H1 (cell line): ENCODE measurements around the gene CHD9NB. TPM values are rescaled to one million over a fixed set of nuclear protein-coding genes. Genes with fewer than 3 reads are reported as not detected.

Experiments
- CTCF ChIA-PET: fragments of 300-600 bp; sonication (Branson Sonifier 250); formaldehyde crosslinking; loops from one replicate; lab custom pipeline; 2021; ENCODE audit not compliant: partially characterized antibody; lab: Charles Lee
- POLR2A ChIA-PET: fragments of 300-600 bp; sonication (Branson Sonifier 250); formaldehyde crosslinking; loops from one replicate; lab custom pipeline; 2021; ENCODE audit warnings: inconsistent platforms; ENCODE audit not compliant: partially characterized antibody; lab: Charles Lee
- DNase-seq, 2 experiments: peaks; one replicate each; pipeline versions ENCODE4 v3.0.0 to v3.0.0-alpha.2; 2010 to 2022; ENCODE audit warnings: low spot score in 2 of 2, low read depth in 1 of 2, mixed read lengths in 1 of 2
- FAIRE-seq: peaks from 2 replicates; lab custom pipeline; 2011; peaks lifted over from hg19 to GRCh38; lab: Jason Lieb, UNC
- H2AFZ ChIP-seq: 2 replicates; pipeline ENCODE4 v1.8.1; 2012; ENCODE audit warnings: low read length, inconsistent platforms
- H2AK5ac ChIP-seq: 2 replicates; pipeline ENCODE4 v1.6.1; 2013; ENCODE audit warnings: low read depth, low read length
- H2BK120ac ChIP-seq: replicated peaks from 2 replicates; pipeline ENCODE3; 2013; ENCODE audit warnings: low read depth, low read length, inconsistent platforms
- H2BK12ac ChIP-seq: 2 replicates; pipeline ENCODE4 v1.6.1; 2013; ENCODE audit warnings: low read depth, low read length
- H2BK15ac ChIP-seq: 2 replicates; pipeline ENCODE4 v1.6.1; 2013; ENCODE audit warnings: low read length
- H2BK20ac ChIP-seq: 2 replicates; pipeline ENCODE4 v1.6.1; 2013; ENCODE audit warnings: low read length
- H2BK5ac ChIP-seq: 2 replicates; pipeline ENCODE4 v1.6.1; 2013; ENCODE audit warnings: low read depth, low read length
- H3K14ac ChIP-seq: 2 replicates; pipeline ENCODE4 v1.6.1; 2013; ENCODE audit warnings: inconsistent platforms; ENCODE audit not compliant: insufficient read length
- H3K18ac ChIP-seq: 2 replicates; pipeline ENCODE4 v1.6.1; 2013; ENCODE audit warnings: low read length; ENCODE audit errors: extremely low read depth
- H3K23ac ChIP-seq: 2 replicates; pipeline ENCODE4 v1.6.1; 2013; ENCODE audit warnings: inconsistent platforms; ENCODE audit not compliant: insufficient read length
- H3K23me2 ChIP-seq: 2 replicates; pipeline ENCODE4 v1.6.1; 2013; ENCODE audit warnings: low read depth, low read length
- H3K27ac ChIP-seq: 2 replicates; pipeline ENCODE4 v1.6.1; 2011; ENCODE audit warnings: low read depth, low read length, inconsistent platforms
- H3K27me3 ChIP-seq, 4 experiments: replicated peaks in 1 of 4; 1 replicate in 1 of 4; 2 replicates in 3 of 4; pipeline versions ENCODE4 v1.6.1 to v1.8.1; 2011 to 2013; ENCODE audit warnings: low read length in 3 of 4, mild to moderate bottlenecking in 3 of 4, inconsistent platforms in 2 of 4, mixed read lengths in 2 of 4, moderate library complexity in 1 of 4; ENCODE audit not compliant: control insufficient read depth in 3 of 4, insufficient read depth in 3 of 4; ENCODE audit errors: extremely low read depth in 1 of 4
- H3K36me3 ChIP-seq, 4 experiments: 2 replicates each; pipeline versions ENCODE4 v1.6.1 to v1.8.1; 2011 to 2013; ENCODE audit warnings: mild to moderate bottlenecking in 4 of 4, low read length in 3 of 4, moderate library complexity in 2 of 4, control low read depth in 1 of 4, inconsistent platforms in 1 of 4; ENCODE audit not compliant: insufficient read depth in 4 of 4, control insufficient read depth in 2 of 4
- H3K4ac ChIP-seq: replicated peaks from 2 replicates; pipeline ENCODE3; 2013; ENCODE audit warnings: low read length, low read depth, mixed read lengths, inconsistent platforms; ENCODE audit not compliant: insufficient read length
- H3K4me1 ChIP-seq, 4 experiments: replicated peaks in 1 of 4; 1 replicate in 1 of 4; 2 replicates in 3 of 4; pipeline versions ENCODE4 v1.6.1 to v1.8.1; 2011 to 2013; ENCODE audit warnings: low read length in 3 of 4, inconsistent platforms in 2 of 4, mixed read lengths in 1 of 4; ENCODE audit not compliant: insufficient read depth in 4 of 4, control insufficient read depth in 3 of 4
- H3K4me2 ChIP-seq, 2 experiments: 2 replicates each; pipeline versions ENCODE4 v1.6.1 to v1.8.1; 2011 to 2013; ENCODE audit warnings: low read depth in 2 of 2, low read length in 2 of 2, control low read depth in 1 of 2, inconsistent platforms in 1 of 2, mild to moderate bottlenecking in 1 of 2; ENCODE audit not compliant: insufficient read depth in 1 of 2
- H3K4me3 ChIP-seq, 4 experiments: fragments of 200-600, 300-600 bp in 1 of 4; sonication (generic), shearing (Covaris generic), sonication (Bioruptor Twin) in 1 of 4; 2 replicates each; pipeline versions ENCODE4 v1.5.1 to v1.8.1; 2011 to 2016; ENCODE audit warnings: low read length in 4 of 4, low read depth in 3 of 4, control low read depth in 2 of 4, inconsistent platforms in 2 of 4, mild to moderate bottlenecking in 2 of 4, mixed read lengths in 1 of 4, moderate library complexity in 1 of 4; ENCODE audit not compliant: insufficient read depth in 2 of 4; ENCODE audit errors: extremely low read depth in 1 of 4
- H3K56ac ChIP-seq: replicated peaks from 2 replicates; pipeline ENCODE3; 2013; ENCODE audit warnings: low read depth, mild to moderate bottlenecking, mixed read lengths, low read length, inconsistent platforms; ENCODE audit not compliant: insufficient read length
- H3K79me1 ChIP-seq: 2 replicates; pipeline ENCODE4 v1.6.1; 2013; ENCODE audit warnings: low read depth, low read length, control low read depth
- H3K79me2 ChIP-seq, 2 experiments: 2 replicates each; pipeline versions ENCODE4 v1.6.1 to v1.8.1; 2012 to 2013; ENCODE audit warnings: low read length in 2 of 2, mild to moderate bottlenecking in 2 of 2, inconsistent platforms in 1 of 2; ENCODE audit not compliant: insufficient read depth in 2 of 2, control insufficient read depth in 1 of 2
- H3K9ac ChIP-seq, 4 experiments: replicated peaks in 1 of 4; 1 replicate in 1 of 4; 2 replicates in 3 of 4; pipeline versions ENCODE4 v1.6.1 to v1.8.1; 2011 to 2013; ENCODE audit warnings: low read depth in 3 of 4, low read length in 3 of 4, control low read depth in 2 of 4, mild to moderate bottlenecking in 2 of 4, moderate library complexity in 2 of 4, inconsistent platforms in 1 of 4; ENCODE audit errors: extremely low read depth in 1 of 4
- H3K9me3 ChIP-seq, 2 experiments: 2 replicates each; pipeline versions ENCODE4 v1.6.1 to v1.8.1; 2012 to 2013; ENCODE audit warnings: mild to moderate bottlenecking in 2 of 2, moderate library complexity in 2 of 2, control low read depth in 1 of 2, inconsistent platforms in 1 of 2, low read depth in 1 of 2, low read length in 1 of 2, mixed read lengths in 1 of 2; ENCODE audit not compliant: insufficient read depth in 2 of 2
- H4K20me1 ChIP-seq, 2 experiments: replicated peaks in 1 of 2; 2 replicates each; pipeline versions ENCODE3 to v1.8.1; 2011 to 2013; ENCODE audit warnings: inconsistent platforms in 2 of 2, low read length in 2 of 2, mild to moderate bottlenecking in 1 of 2; ENCODE audit not compliant: insufficient read depth in 2 of 2, control insufficient read depth in 1 of 2
- H4K5ac ChIP-seq: 2 replicates; pipeline ENCODE4 v1.6.1; 2013; ENCODE audit warnings: low read length, low read depth, mixed read lengths, inconsistent platforms; ENCODE audit not compliant: insufficient read length
- H4K8ac ChIP-seq: 2 replicates; pipeline ENCODE4 v1.8.0; 2013; ENCODE audit warnings: mild to moderate bottlenecking, moderate library complexity, low read length, inconsistent platforms; ENCODE audit not compliant: insufficient read depth; ENCODE audit errors: extremely low read depth
- H4K91ac ChIP-seq: replicated peaks from 2 replicates; pipeline ENCODE3; 2013; ENCODE audit warnings: low read length, mixed read lengths, inconsistent platforms; ENCODE audit not compliant: insufficient read length
- BCL11A ChIP-seq, 2 experiments: IDR thresholded peaks; one replicate each; pipeline ENCODE4 v1.6.1; 2011; ENCODE audit warnings: low read depth in 2 of 2, low read length in 2 of 2, mild to moderate bottlenecking in 2 of 2
- BRCA1 ChIP-seq: IDR thresholded peaks from 2 replicates; pipeline ENCODE4 v1.6.1; 2012; ENCODE audit warnings: low read depth, low read length, improper control_type of control experiment
- CREB1 ChIP-seq: IDR thresholded peaks from 2 replicates; pipeline ENCODE4 v1.6.1; 2012; ENCODE audit warnings: inconsistent platforms
- GTF2F1 ChIP-seq: IDR thresholded peaks from 2 replicates; pipeline ENCODE4 v1.6.1; 2012; ENCODE audit warnings: low read depth, low read length, improper control_type of control experiment, borderline replicate concordance
- HDAC2 ChIP-seq, 2 experiments: fragments of 300-600 bp in 1 of 2; sonication (generic) in 1 of 2; IDR thresholded peaks; 2 replicates each; pipeline ENCODE4 v1.6.1; 2011 to 2012; ENCODE audit warnings: low read depth in 2 of 2, low read length in 2 of 2, mild to moderate bottlenecking in 2 of 2, moderate library complexity in 2 of 2, borderline replicate concordance in 1 of 2, inconsistent platforms in 1 of 2
- KDM4A ChIP-seq: IDR thresholded peaks from one replicate; pipeline ENCODE4 v1.7.1; 2012; ENCODE audit warnings: low read depth, mild to moderate bottlenecking, moderate library complexity, low read length, inconsistent platforms; ENCODE audit not compliant: severe bottlenecking
- PHF8 ChIP-seq: fragments of 200-600 bp; sonication (generic); conservative IDR thresholded peaks from 2 replicates; pipeline ENCODE4 v1.7.1; 2012; ENCODE audit warnings: low read depth, mild to moderate bottlenecking, inconsistent platforms, low read length, moderate library complexity
- POU5F1 ChIP-seq: IDR thresholded peaks from 2 replicates; pipeline ENCODE4 v1.6.1; 2011; ENCODE audit warnings: low read depth, mild to moderate bottlenecking, low read length, moderate library complexity
- RXRA ChIP-seq: IDR thresholded peaks from 2 replicates; pipeline ENCODE4 v1.6.1; 2011; ENCODE audit warnings: low read depth, mild to moderate bottlenecking, low read length, moderate library complexity; ENCODE audit not compliant: insufficient read depth
- SIN3A ChIP-seq, 2 experiments: IDR thresholded peaks in 1 of 2; conservative IDR thresholded peaks in 1 of 2; 2 replicates each; pipeline ENCODE4 v1.6.1; 2011 to 2012; ENCODE audit warnings: low read length in 2 of 2, improper control_type of control experiment in 1 of 2, low read depth in 1 of 2, mild to moderate bottlenecking in 1 of 2
- SIRT6 ChIP-seq: IDR thresholded peaks from one replicate; pipeline ENCODE4 v1.7.1; 2012; ENCODE audit warnings: low read length, inconsistent platforms
- SUZ12 ChIP-seq: fragments of 200-600 bp; sonication (generic); IDR thresholded peaks from 2 replicates; pipeline ENCODE4 v1.6.1; 2012; ENCODE audit warnings: mild to moderate bottlenecking, inconsistent platforms, low read length, moderate library complexity, mixed read lengths
- WGBS, 2 experiments: shearing (Covaris generic) in 1 of 2; methylation state at CpG; one replicate each; pipeline versions ENCODE4 v1.1.6 to v1.1.7; 2013 to 2015; ENCODE audit warnings: low lambda C conversion rate in 2 of 2, mixed read lengths in 2 of 2, inconsistent platforms in 1 of 2, low coverage in 1 of 2, missing lambda C conversion rate in 1 of 2; ENCODE audit not compliant: insufficient replicate concordance in 2 of 2, insufficient coverage in 1 of 2, insufficient read length in 1 of 2; ENCODE audit errors: extremely low coverage in 1 of 2, missing lambda C conversion rate in 1 of 2; 5-methylcytosine and 5-hydroxymethylcytosine counted together
- polyA plus RNA-seq, 7 experiments: library from polyadenylated mRNA; depleted of rRNA in 3 of 7; stranded (reverse) in 5 of 7; unstranded in 2 of 7; fragments of >200 nt in 5 of 7; fragments of 200-250 nt in 2 of 7; gene quantifications; 1 replicate in 5 of 7; 2 replicates in 1 of 7; 4 replicates in 1 of 7; pipeline versions ENCODE4 v1.2.1 to v1.2.3, GENCODE V29; 2011 to 2013; ENCODE audit warnings: missing spikeins in 2 of 7, mixed read lengths in 2 of 7
- total RNA-seq: library from RNA; stranded (reverse); fragmentation: NEBNext Ultra II Directional; extraction: Animal tissue kit (Norgen Biotek cat#: 25700); gene quantifications from 2 replicates; pipeline ENCODE4 v1.2.1, GENCODE V29; 2021

The CHD9NB gene
- total and polyA plus RNA-seq, 2 of the 8 experiments (the other 6 are each of a cell fraction or from before 2014, with no cell fraction given): 4.5 to 5.9 TPM

- Histone ChIP-seq H3K23me2 (no peaks in the 10 kb centered on the region), H2BK5ac (no peak overlapping the region), H3K9me3 (no peaks in the 10 kb centered on the region), H3K4me2 (no peak overlapping the region), H3K79me2 (peaks cover 0 to 8% of the 10 kb centered on the region in 2 experiments; a peak in 1 of 4 replicates), H2BK120ac (no peak overlapping the region), H3K56ac (no peak overlapping the region), H3K14ac (no peak overlapping the region), H2BK20ac (no peak overlapping the region), H2AK5ac (no peak overlapping the region), H4K91ac (no peak overlapping the region), H2BK15ac (no peak overlapping the region), H3K4me1 (peaks cover 11 to 36% (median 32%) of the 10 kb centered on the region in 4 experiments; a peak in 5 of 7 replicates), H2AFZ (no peak overlapping the region), H4K5ac (no peak overlapping the region), H3K4me3 (no peak overlapping the region), H3K27ac (no peak overlapping the region), H3K4ac (no peak overlapping the region), H4K20me1 (no peaks in the 10 kb centered on the region), H3K18ac (no peak overlapping the region), H3K23ac (no peak overlapping the region), H4K8ac (no peak overlapping the region), H3K36me3 (no peaks in the 10 kb centered on the region), H3K9ac (no peak overlapping the region), H3K27me3 (no peaks in the 10 kb centered on the region; a peak in 1 of 7 replicates), H2BK12ac (no peak overlapping the region), H3K79me1 (peaks cover 5% of the 10 kb centered on the region; the same call in 1 of the 2 replicates)
- FAIRE-seq: no peak
- ChIA-PET POLR2A (no interaction called here), CTCF (interaction anchor here (1.2 to 1.4 kb wide), 2 partner anchors 16 to 25 kb away, joined by 4 to 5 read pairs; no protein-coding TSS in a partner anchor)
- WGBS, 2 experiments: 91% methylated on average over 8 of the region's 8 CpGs; no CpG with 5 or more reads in 1 of the 2 experiments
- no peak for DNase-seq
- TF ChIP-seq BCL11A (IDR thresholded peaks at IDR 0.05; ENCODE audit: low read depth in 2 of 2, low read length in 2 of 2) (no peak), BRCA1 (no peak), PHF8 (no peak), CREB1 (no peak), SIN3A (conservative IDR thresholded peaks at IDR 0.05 in 1 of 2, IDR thresholded peaks at IDR 0.05 in 1 of 2; ENCODE audit: low read depth in 1 of 2, low read length in 2 of 2) (no peak), SIRT6 (no peak), POU5F1 (no peak), HDAC2 (IDR thresholded peaks at IDR 0.05; ENCODE audit: borderline replicate concordance in 1 of 2, low read depth in 2 of 2, low read length in 2 of 2) (no peak), SUZ12 (no peak), RXRA (no peak), KDM4A (no peak), GTF2F1 (no peak)
These were observed 32.1 kb upstream of the CHD9NB start for GRCh38 chr16:53084746-53085334.
